GM19452 (cell line): ENCODE measurements around the gene FNTB.
A peak's percentile ranks its signal among the peaks of the same experiment; 100 is the strongest.

Experiments
- ATAC-seq: cut with Tn5 transposase; IDR thresholded peaks from one replicate; pipeline ENCODE4 v1.9.1; 2021; ENCODE audit not compliant: unreplicated experiment

Gene FNTB

GRCh38 chr14:64986648-64987437 lies at the start of gene FNTB:
FNTB (plus strand) TSS chr14:64986895; CDS start chr14:64986954, 59 bp downstream.
- peak; percentile 96 for ATAC-seq

- ATAC-seq, result no peak
Measured at GRCh38 chr14:64937171-64937820, 49.4 kb upstream of the FNTB start.

- no peak for ATAC-seq
Measured at GRCh38 chr14:64937821-64938193, 48.9 kb upstream of the FNTB start.

- ATAC-seq, result no peak
Measured at GRCh38 chr14:64938972-64939816, 47.5 kb upstream of the FNTB start.

- no peak for ATAC-seq
Measured at GRCh38 chr14:64939817-64940190, 46.9 kb upstream of the FNTB start.

GRCh38 chr14:64940336-64940910 lies 46.3 kb upstream of the FNTB start:
- ATAC-seq, result no peak

- ATAC-seq, result no peak
Measured at GRCh38 chr14:64942531-64943111, 44.1 kb upstream of the FNTB start, which contains the start of gene GPX2. GPX2 (minus strand) TSS chr14:64942745; CDS start chr14:64942726, 19 bp downstream.

- no peak for ATAC-seq
Measured at GRCh38 chr14:64943556-64943955, 43.1 kb upstream of the FNTB start.

GRCh38 chr14:64944041-64944440 lies 42.7 kb upstream of the FNTB start:
- no peak for ATAC-seq

GRCh38 chr14:64944861-64945260 lies 41.8 kb upstream of the FNTB start:
- ATAC-seq, result no peak

- ATAC-seq, result no peak
Measured at GRCh38 chr14:64945431-64946178, 41.1 kb upstream of the FNTB start.

- ATAC-seq, result no peak
Measured at GRCh38 chr14:64946310-64947045, 40.2 kb upstream of the FNTB start.

- ATAC-seq, result no peak
Measured at GRCh38 chr14:64947710-64948611, 38.7 kb upstream of the FNTB start.

GRCh38 chr14:64948612-64949210 lies 38.0 kb upstream of the FNTB start:
- ATAC-seq, result no peak

- ATAC-seq, result no peak
Measured at GRCh38 chr14:64950889-64951288, 35.8 kb upstream of the FNTB start.

- ATAC-seq, result no peak
Measured at GRCh38 chr14:64951291-64951690, 35.4 kb upstream of the FNTB start.

- no peak for ATAC-seq
Measured at GRCh38 chr14:64951724-64952123, 35.0 kb upstream of the FNTB start.
